ENCODE results near the gene TMEM30B. TPM values are rescaled to one million over a fixed set of nuclear protein-coding genes. Genes with fewer than 3 reads are reported as not detected.

TMEM30B gene
- polyA plus RNA-seq, 1 of the 3 experiments (the other 2 are of a cell fraction), result 0.15 TPM

- TF ChIP-seq ZBTB33 (IDR thresholded peaks at IDR 0.05; ENCODE audit: borderline replicate concordance, low read depth), result no peak
Observed at GRCh38 chr14:61277232-61277631, 3.9 kb downstream of the TMEM30B start (continued).

- Histone ChIP-seq H3K27me3 (ENCODE audit: insufficient read depth) (no peaks in the 10 kb centered on the region; the same call in 1 of the 2 replicates), H3K36me3 (replicated peaks in 1 of 2; ENCODE audit: control insufficient read depth in 1 of 2, insufficient read depth in 2 of 2, low read length in 1 of 2) (no peaks in the 10 kb centered on the region), H3K9me2 (no peaks in the 10 kb centered on the region), H4K20me1 (ENCODE audit: insufficient read depth) (no peaks in the 10 kb centered on the region), H3F3A (replicated peaks; ENCODE audit: insufficient read depth) (peaks cover 15% of the 10 kb centered on the region), H3K9ac (no peak overlapping the region), H3K79me2 (ENCODE audit: insufficient read depth) (no peaks in the 10 kb centered on the region), H3K4me1 (ENCODE audit: control insufficient read depth in 1 of 2, insufficient read depth in 2 of 2, low read depth in 1 of 2, low read length in 1 of 2) (no peaks in the 10 kb centered on the region), H3K9me3 (no peaks in the 10 kb centered on the region), H3K27ac (ENCODE audit: low read depth in 2 of 2, low read length in 1 of 2) (no peak overlapping the region), H3K4me3 (ENCODE audit: low read depth in 2 of 2, low read length in 1 of 2) (no peak overlapping the region), H3K4me2 (no peak overlapping the region), H2AFZ (ENCODE audit: low read depth) (no peak overlapping the region)
- WGBS (ENCODE audit: low lambda C conversion rate), result 96% methylated on average over 2 of the region's 2 CpGs
- no peak for TF ChIP-seq MEF2A (IDR thresholded peaks at IDR 0.05; ENCODE audit: borderline replicate concordance, low read depth)
- TF ChIP-seq EP300 (IDR thresholded peaks at IDR 0.05; ENCODE audit: borderline replicate concordance in 1 of 2, low read depth in 1 of 2, low read length in 1 of 2), result no peak
- no peak for TF ChIP-seq YY1 (IDR thresholded peaks at IDR 0.05; ENCODE audit: low read depth)
- no peak for TF ChIP-seq USF2 (IDR thresholded peaks at IDR 0.05; ENCODE audit: borderline replicate concordance, low read depth, low read length)
- TF ChIP-seq ZBTB33 (IDR thresholded peaks at IDR 0.05; ENCODE audit: borderline replicate concordance, low read depth), result no peak
- no peak for TF ChIP-seq MXI1 (IDR thresholded peaks at IDR 0.05; ENCODE audit: low read depth, low read length)
- TF ChIP-seq REST (IDR thresholded peaks at IDR 0.05; ENCODE audit: low read depth, low read length), result no peak
- TF ChIP-seq MAX (IDR thresholded peaks at IDR 0.05; ENCODE audit: low read depth), result no peak
- TF ChIP-seq CTCF (IDR thresholded peaks at IDR 0.05), result no peak
- DNase-seq, result no peak
- ChIA-PET CTCF (interaction anchor here (0.8 to 9.5 kb wide), 2 partner anchors 10 to 11 kb away, joined by 5 to 104 read pairs; partner anchors contain the start of gene TMEM30B), POLR2A (no interaction called here)
Observed at GRCh38 chr14:61271552-61271951, 9.6 kb downstream of the TMEM30B start.

Measured in SK-N-SH (cell line).